Breast epithelium (tissue), 4 donors: ENCODE results near the gene PDS5B. TPM values are rescaled to one million over a fixed set of nuclear protein-coding genes. Genes with fewer than 3 reads are reported as not detected.

Source experiments
- DNase-seq, 2 donors: peaks; one replicate each; pipeline ENCODE4 v3.0.0-alpha.2; 2019; ENCODE audit warnings: low spot score in 2 of 2
- H3K27ac ChIP-seq, 2 donors: fragments of 200-600 bp; sonication (generic) in 1 of 2; one replicate each; pipeline ENCODE4 v1.5.1; 2016 to 2019; ENCODE audit warnings: mild to moderate bottlenecking in 1 of 2
- H3K27me3 ChIP-seq, 2 donors: fragments of 200-600 bp; sonication (generic) in 1 of 2; one replicate each; pipeline versions ENCODE4 v1.5.1 to v1.6.0; 2017 to 2019; ENCODE audit warnings: control low read depth in 1 of 2, mild to moderate bottlenecking in 1 of 2
- H3K36me3 ChIP-seq: fragments of 200-600 bp; one replicate; pipeline ENCODE4 v1.5.1; 2019
- H3K4me1 ChIP-seq, 2 donors: fragments of 200-600 bp; sonication (generic); one replicate each; pipeline ENCODE4 v1.5.1; 2016 to 2019; ENCODE audit warnings: control low read depth in 1 of 2
- H3K4me3 ChIP-seq, 3 donors: fragments of 200-600 bp; sonication (generic); 1 replicate in 2 of 3; 2 replicates in 1 of 3; pipeline ENCODE4 v1.5.1; 2016 to 2019; ENCODE audit warnings: mild to moderate bottlenecking in 3 of 3, moderate library complexity in 2 of 3
- H3K9me3 ChIP-seq, 2 donors: fragments of 200-600 bp; sonication (generic) in 1 of 2; one replicate each; pipeline ENCODE4 v1.5.1; 2016 to 2019; ENCODE audit warnings: control low read depth in 1 of 2
- POLR2A ChIP-seq: fragments of 450-650 bp; IDR thresholded peaks from one replicate; pipeline ENCODE4 v1.6.1; 2016; ENCODE audit warnings: antibody characterized with exemption, mild to moderate bottlenecking, moderate library complexity
- POLR2AphosphoS5 ChIP-seq, 3 donors: sonication (generic); formaldehyde crosslinking; IDR thresholded peaks; one replicate each; pipeline ENCODE4 v1.6.1; 2017; ENCODE audit warnings: antibody characterized with exemption in 3 of 3
- intact Hi-C: fragments of 100-400 bp; cut with DNase I; formaldehyde crosslinking; loops from one replicate; pipeline ENCODE4 v1.15.1; 2023; ENCODE audit warnings: low total_unique reads
- total RNA-seq, 3 donors: library from RNA; depleted of rRNA; stranded (reverse); fragments of >200 nt; gene quantifications; one replicate each; pipeline ENCODE4 v1.1.0, GENCODE V29; 2016
- TF ChIP-seq, protein P1 (sequence below), 3 donors: fragments of 450-650 bp; IDR thresholded peaks; one replicate each; pipeline ENCODE4 v1.5.1; 2016 to 2017; ENCODE audit warnings: antibody characterized with exemption in 3 of 3, mild to moderate bottlenecking in 3 of 3, moderate library complexity in 3 of 3

PDS5B gene
- total RNA-seq, 3 donors from 2014 or later = 35.0 to 71.7 (median 66.2) TPM

DNA sequence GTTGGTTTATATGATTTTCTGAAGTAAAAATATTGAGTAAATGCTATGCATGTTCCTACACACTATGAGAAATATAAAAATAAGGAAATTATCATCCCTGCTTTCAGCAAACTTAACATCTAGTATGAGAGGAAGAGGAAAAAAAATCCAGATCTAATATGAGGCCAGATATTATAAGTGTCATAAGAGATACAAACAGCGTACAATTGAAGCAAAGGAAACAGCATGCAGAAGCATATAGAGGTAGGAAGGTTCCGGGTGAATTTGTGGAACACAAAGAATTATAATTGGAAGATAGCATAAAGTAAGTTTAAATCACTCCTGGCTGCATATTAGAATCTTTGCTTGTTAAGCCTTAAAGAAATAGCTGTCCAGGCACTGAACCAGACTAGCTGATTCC is 88.3 kb downstream of the PDS5B start:
- Histone ChIP-seq H3K9me3 (peaks cover 0 to 4% of the 10 kb centered on the region in 2 donors), H3K27me3 (no peaks in the 10 kb centered on the region), H3K36me3 (no peaks in the 10 kb centered on the region), H3K4me1 (no peaks in the 10 kb centered on the region), H3K4me3 (no peak overlapping the region), H3K27ac (no peak overlapping the region)
- no peak for TF ChIP-seq POLR2A
- TF ChIP-seq POLR2AphosphoS5 (IDR thresholded peaks at IDR 0.05) = no peak
- TF ChIP-seq, protein P1, sequence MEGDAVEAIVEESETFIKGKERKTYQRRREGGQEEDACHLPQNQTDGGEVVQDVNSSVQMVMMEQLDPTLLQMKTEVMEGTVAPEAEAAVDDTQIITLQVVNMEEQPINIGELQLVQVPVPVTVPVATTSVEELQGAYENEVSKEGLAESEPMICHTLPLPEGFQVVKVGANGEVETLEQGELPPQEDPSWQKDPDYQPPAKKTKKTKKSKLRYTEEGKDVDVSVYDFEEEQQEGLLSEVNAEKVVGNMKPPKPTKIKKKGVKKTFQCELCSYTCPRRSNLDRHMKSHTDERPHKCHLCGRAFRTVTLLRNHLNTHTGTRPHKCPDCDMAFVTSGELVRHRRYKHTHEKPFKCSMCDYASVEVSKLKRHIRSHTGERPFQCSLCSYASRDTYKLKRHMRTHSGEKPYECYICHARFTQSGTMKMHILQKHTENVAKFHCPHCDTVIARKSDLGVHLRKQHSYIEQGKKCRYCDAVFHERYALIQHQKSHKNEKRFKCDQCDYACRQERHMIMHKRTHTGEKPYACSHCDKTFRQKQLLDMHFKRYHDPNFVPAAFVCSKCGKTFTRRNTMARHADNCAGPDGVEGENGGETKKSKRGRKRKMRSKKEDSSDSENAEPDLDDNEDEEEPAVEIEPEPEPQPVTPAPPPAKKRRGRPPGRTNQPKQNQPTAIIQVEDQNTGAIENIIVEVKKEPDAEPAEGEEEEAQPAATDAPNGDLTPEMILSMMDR (IDR thresholded peaks at IDR 0.05) = no peak
- intact Hi-C loops = no loop called here
- DNase-seq = no peak

DNA sequence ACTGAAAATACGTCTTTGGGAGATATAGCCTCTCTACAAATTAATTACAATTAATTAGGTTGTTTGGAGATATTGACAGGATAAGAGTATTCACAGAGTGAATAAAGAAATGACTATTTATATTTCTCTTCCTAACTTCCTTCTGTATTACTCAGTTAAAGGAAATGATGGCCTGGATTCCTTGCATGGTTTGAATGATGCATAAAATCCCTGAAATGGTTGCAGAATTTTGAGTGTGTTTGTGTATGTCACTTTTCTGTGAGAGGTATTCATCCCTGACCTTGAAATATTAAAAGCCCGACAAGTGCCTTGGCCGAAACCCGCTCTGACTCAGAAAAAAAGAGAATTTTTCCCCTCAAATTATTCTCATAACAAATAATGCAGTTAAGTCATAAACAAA is 90.0 kb downstream of the PDS5B start:
- H3K36me3 ChIP-seq = no peaks in the 10 kb centered on the region

DNA sequence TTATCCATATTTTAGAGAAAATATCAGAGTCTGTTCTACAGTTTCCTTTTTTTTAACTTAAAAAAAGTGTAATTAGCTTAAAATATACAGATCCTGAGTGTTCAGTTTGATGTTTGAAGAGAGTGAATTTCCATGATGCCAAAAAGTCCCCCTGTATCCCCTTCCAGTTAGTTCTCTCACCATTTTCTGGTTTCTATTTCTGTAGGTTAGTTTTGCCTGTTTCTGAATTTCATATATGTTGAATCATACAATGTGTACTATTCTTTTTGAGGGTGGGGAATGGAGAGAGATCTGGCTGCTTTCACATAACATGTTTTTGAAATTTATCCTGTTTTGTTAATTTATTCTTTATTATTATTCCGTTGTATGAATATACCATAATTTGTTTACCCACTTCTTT is 95.9 kb downstream of the PDS5B start:
- TF ChIP-seq, protein P1 (IDR thresholded peaks at IDR 0.05) = no peak
- TF ChIP-seq POLR2A (no peak), POLR2AphosphoS5 (IDR thresholded peaks at IDR 0.05) (no peak)
- Histone ChIP-seq H3K4me3 (no peak overlapping the region), H3K27me3 (no peaks in the 10 kb centered on the region), H3K36me3 (no peaks in the 10 kb centered on the region), H3K4me1 (no peaks in the 10 kb centered on the region), H3K9me3 (no peaks in the 10 kb centered on the region), H3K27ac (no peak overlapping the region)
- no peak for DNase-seq
- intact Hi-C loops = no loop called here

More for the DNA sequence above, 90.0 kb downstream of the PDS5B start:
- H3K9me3 ChIP-seq = peaks cover 0 to 4% of the 10 kb centered on the region in 2 donors
- H3K27me3 ChIP-seq = no peaks in the 10 kb centered on the region
- H3K4me1 ChIP-seq = no peaks in the 10 kb centered on the region
- no peak for TF ChIP-seq POLR2AphosphoS5 (IDR thresholded peaks at IDR 0.05)
- no peak for TF ChIP-seq POLR2A
- TF ChIP-seq, protein P1 (IDR thresholded peaks at IDR 0.05) = no peak
- intact Hi-C loops = no loop called here
- H3K4me3 ChIP-seq = no peak overlapping the region
- no peak for DNase-seq
- no peak overlapping the region for H3K27ac ChIP-seq

DNA sequence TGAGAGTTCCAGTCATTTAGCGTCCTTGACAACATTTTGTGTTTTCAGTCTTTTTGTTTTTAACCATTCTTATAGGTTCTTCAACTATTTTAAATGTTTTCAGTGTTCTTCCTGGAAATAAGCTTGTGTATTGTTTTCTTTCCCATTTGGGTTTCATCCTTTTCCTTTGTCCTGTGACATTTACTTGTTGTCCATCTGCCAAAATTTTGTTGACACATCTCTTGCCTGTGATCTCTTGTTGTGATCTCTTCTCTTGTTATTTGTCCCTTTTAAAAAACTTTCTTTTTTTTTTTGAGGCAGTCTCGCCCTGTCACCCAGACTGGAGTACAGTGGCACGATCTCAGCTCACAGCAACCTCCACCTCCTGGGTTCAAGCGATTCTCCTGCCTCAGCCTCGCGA is 96.5 kb downstream of the PDS5B start:
- no peak for DNase-seq
- Histone ChIP-seq H3K4me1 (no peaks in the 10 kb centered on the region), H3K9me3 (no peaks in the 10 kb centered on the region), H3K27me3 (no peaks in the 10 kb centered on the region), H3K27ac (no peak overlapping the region), H3K36me3 (no peaks in the 10 kb centered on the region), H3K4me3 (no peak overlapping the region)
- TF ChIP-seq, protein P1 (IDR thresholded peaks at IDR 0.05) = no peak
- TF ChIP-seq POLR2AphosphoS5 (IDR thresholded peaks at IDR 0.05) (no peak), POLR2A (no peak)
- intact Hi-C loops = no loop called here

DNA sequence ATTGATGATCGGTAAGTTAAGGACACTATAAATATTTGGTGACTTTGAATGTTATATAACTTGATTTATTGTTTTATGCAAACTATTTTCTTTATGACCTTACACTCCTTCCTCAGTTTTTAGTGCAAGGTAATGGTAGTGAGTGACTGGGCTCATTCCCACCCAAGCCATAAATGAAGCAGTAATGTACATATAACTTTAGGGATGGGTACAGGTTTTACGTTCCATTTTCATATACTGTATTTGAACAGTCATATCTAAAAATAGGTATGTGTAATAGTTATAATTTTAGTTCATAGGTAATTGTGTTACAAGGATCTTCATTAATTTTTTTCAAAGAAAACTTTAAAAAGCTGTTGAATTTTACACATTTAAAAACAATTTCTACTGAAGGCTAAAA is 101.0 kb downstream of the PDS5B start:
- Histone ChIP-seq H3K4me3 (no peak overlapping the region), H3K27me3 (no peaks in the 10 kb centered on the region), H3K27ac (no peak overlapping the region), H3K36me3 (no peaks in the 10 kb centered on the region), H3K9me3 (no peaks in the 10 kb centered on the region), H3K4me1 (no peaks in the 10 kb centered on the region)
- no peak for DNase-seq
- TF ChIP-seq POLR2A = no peak
- TF ChIP-seq POLR2AphosphoS5 (IDR thresholded peaks at IDR 0.05) = no peak
- TF ChIP-seq, protein P1 (IDR thresholded peaks at IDR 0.05) = no peak
- intact Hi-C loops = no loop called here
